IgD-negative memory B cell (primary cell): ENCODE data around the gene WDR20. TPM values are rescaled to one million over a fixed set of nuclear protein-coding genes. Genes with fewer than 3 reads are reported as not detected.
A peak's percentile ranks its signal among the peaks of the same experiment; 100 is the strongest.
"Not testable (repeated sequence)": the region's sequence is repeated elsewhere in the genome, so short reads cannot be mapped to it uniquely, and the experiment has no call there.

ENCODE experiments used
- H3K27ac Mint-ChIP-seq, 3 donors: one replicate each; pipeline ENCODE4 v1.8.0; 2020 to 2022; ENCODE audit warnings: mild to moderate bottlenecking in 3 of 3, mixed read lengths in 3 of 3, moderate library complexity in 1 of 3
- H3K27me3 Mint-ChIP-seq: one replicate; pipeline ENCODE4 v1.8.0; 2021; ENCODE audit warnings: mixed read lengths
- H3K36me3 Mint-ChIP-seq: one replicate; pipeline ENCODE4 v1.8.0; 2020; ENCODE audit warnings: mild to moderate bottlenecking, mixed read lengths
- H3K4me1 Mint-ChIP-seq, 3 donors: one replicate each; pipeline ENCODE4 v1.8.0; 2020 to 2022; ENCODE audit warnings: mixed read lengths in 3 of 3, mild to moderate bottlenecking in 1 of 3
- H3K4me3 Mint-ChIP-seq, 4 donors: one replicate each; pipeline ENCODE4 v1.8.0; 2020 to 2022; ENCODE audit warnings: mild to moderate bottlenecking in 4 of 4, mixed read lengths in 4 of 4, moderate library complexity in 3 of 4
- H3K9me3 Mint-ChIP-seq, 3 donors: one replicate each; pipeline ENCODE4 v1.8.0; 2020 to 2021; ENCODE audit warnings: mixed read lengths in 3 of 3, mild to moderate bottlenecking in 1 of 3
- polyA plus RNA-seq: library from polyadenylated mRNA; unstranded; fragments of 300-500 nt; fragmentation: Illumina TruSeq; gene quantifications from one replicate; pipeline ENCODE4 v1.2.3, GENCODE V29; 2021

WDR20 gene
- polyA plus RNA-seq, 1 donor from 2014 or later, result 14.9 TPM

GRCh38 chr14:102116361-102117180 is 23.1 kb upstream of the WDR20 start:
- Mint-ChIP-seq H3K36me3 (peaks cover 10% of the 10 kb centered on the region), H3K9me3 (peaks cover 0 to 9% (median 0%) of the 10 kb centered on the region in 3 donors), H3K4me1 (no peaks in the 10 kb centered on the region), H3K27me3 (no peaks in the 10 kb centered on the region), H3K4me3 (no peak overlapping the region), H3K27ac (no peak overlapping the region)

DNA sequence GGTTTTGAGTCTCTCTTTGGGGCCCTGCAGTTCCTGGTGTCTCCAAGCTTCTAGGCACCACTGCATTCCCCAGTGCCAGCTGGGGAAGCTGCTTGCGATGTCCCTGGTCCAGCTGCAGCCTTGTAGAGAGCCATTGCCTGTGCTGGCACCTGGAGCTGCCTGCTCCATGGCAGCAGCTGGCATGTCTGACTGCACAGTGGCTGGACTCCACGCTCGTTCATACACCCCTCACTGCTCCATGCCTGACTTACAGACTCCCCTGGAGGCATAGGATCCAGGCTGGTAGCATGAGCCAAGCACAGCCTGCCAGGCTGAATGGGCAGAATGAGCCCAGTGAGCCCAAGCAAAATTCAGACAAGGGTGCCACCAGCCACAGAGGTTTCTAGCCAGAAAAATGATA is 21.8 kb upstream of the WDR20 start:
- Mint-ChIP-seq H3K27ac (no peak overlapping the region), H3K4me1 (no peaks in the 10 kb centered on the region), H3K9me3 (peaks cover 0 to 5% (median 0%) of the 10 kb centered on the region in 3 donors), H3K27me3 (no peaks in the 10 kb centered on the region), H3K36me3 (peaks cover 6% of the 10 kb centered on the region), H3K4me3 (no peak overlapping the region)

DNA sequence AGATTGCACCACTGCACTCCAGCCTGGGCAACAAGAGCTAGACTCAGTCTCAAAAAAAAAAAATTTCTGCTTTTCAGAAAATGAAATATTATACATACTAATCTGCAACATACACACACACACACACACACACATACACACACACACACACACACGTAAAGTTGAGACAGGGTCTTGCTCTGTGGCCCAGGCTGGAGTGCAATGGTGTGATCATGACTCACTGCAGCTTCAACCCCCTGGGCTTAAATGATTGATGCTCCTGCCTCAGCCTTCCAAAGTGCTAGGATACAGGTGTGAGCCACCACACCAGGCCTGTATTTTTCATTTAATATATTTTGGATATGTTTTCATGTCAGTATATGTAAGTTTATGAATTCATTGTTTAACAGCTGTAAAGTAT is 18.8 kb upstream of the WDR20 start:
- no peaks in the 10 kb centered on the region for H3K27me3 Mint-ChIP-seq
- H3K4me1 Mint-ChIP-seq, result no peaks in the 10 kb centered on the region
- no peak overlapping the region for H3K27ac Mint-ChIP-seq
- no peak overlapping the region for H3K4me3 Mint-ChIP-seq
- peaks cover 0 to 5% (median 0%) of the 10 kb centered on the region in 3 donors for H3K9me3 Mint-ChIP-seq
- H3K36me3 Mint-ChIP-seq, result peaks cover 6% of the 10 kb centered on the region

- H3K36me3 Mint-ChIP-seq, result peaks cover 3% of the 10 kb centered on the region
- H3K9me3 Mint-ChIP-seq, result peaks cover 0 to 5% (median 0%) of the 10 kb centered on the region in 3 donors
- H3K27ac Mint-ChIP-seq, result no peak overlapping the region
- H3K4me1 Mint-ChIP-seq, result no peaks in the 10 kb centered on the region
- no peak overlapping the region for H3K4me3 Mint-ChIP-seq
- H3K27me3 Mint-ChIP-seq, result no peaks in the 10 kb centered on the region
Measured at GRCh38 chr14:102121567-102121966, 18.1 kb upstream of the WDR20 start.

GRCh38 chr14:102124419-102124818 is 15.3 kb upstream of the WDR20 start:
- Mint-ChIP-seq H3K9me3 (no peaks in the 10 kb centered on the region), H3K4me3 (no peak overlapping the region), H3K4me1 (no peaks in the 10 kb centered on the region), H3K27ac (no peak overlapping the region), H3K27me3 (no peaks in the 10 kb centered on the region), H3K36me3 (no peaks in the 10 kb centered on the region)

DNA sequence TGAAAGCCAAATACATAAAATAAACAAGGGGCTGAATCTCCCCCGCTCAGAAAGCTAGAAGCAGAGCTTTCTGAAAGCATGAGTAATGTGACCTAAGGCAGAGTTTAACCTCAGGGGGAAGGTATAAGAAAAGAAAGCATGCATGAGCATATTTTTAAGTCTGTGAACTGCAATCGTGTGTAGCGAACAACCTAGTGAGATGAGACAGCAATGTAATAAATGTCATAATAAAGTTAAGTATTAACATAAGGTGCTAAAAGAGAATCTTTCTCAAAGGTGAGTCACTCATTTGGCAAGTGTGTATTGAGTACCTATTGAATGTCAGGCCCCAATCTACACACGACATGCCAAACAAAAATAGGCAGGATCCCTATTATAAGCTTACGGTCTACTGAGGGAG is 14.2 kb upstream of the WDR20 start:
- Mint-ChIP-seq H3K4me3 (no peak overlapping the region), H3K4me1 (no peaks in the 10 kb centered on the region), H3K9me3 (no peaks in the 10 kb centered on the region), H3K27ac (no peak overlapping the region), H3K36me3 (no peaks in the 10 kb centered on the region), H3K27me3 (no peaks in the 10 kb centered on the region)

DNA sequence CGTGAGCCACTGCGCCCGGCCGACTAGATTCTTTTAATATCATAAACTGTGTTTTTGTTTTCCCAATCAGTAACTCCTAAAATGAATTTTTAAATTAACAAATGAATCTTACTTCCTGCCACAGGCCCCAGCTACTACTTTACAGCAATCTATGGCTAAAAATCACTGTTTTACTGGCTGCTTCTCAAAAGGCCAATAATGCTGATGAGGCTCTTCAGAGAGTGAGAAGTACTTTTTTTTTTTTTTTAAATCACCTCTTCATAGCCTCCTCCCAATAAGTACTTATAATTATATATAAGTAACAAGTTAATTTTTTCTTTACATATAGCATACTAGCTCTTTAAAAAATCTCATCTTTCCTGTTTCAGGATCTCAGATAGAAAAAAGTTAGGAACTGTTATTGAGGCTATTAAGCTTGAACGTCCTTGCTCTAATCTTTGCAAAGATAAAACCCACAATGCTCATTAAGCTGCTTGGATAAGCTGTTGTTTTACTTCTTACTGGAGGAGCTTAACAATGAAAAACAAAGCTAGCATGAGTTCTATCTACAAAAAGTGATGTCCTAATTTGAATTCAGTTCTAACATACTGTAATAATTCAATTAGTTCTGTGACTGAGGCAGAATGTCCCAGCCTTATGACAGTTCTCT is 12.8 kb upstream of the WDR20 start:
- Mint-ChIP-seq H3K27ac (no peak overlapping the region), H3K4me1 (peaks cover 0 to 5% (median 0%) of the 10 kb centered on the region in 3 donors), H3K9me3 (no peaks in the 10 kb centered on the region), H3K27me3 (no peaks in the 10 kb centered on the region), H3K4me3 (no peak overlapping the region), H3K36me3 (no peaks in the 10 kb centered on the region)

DNA sequence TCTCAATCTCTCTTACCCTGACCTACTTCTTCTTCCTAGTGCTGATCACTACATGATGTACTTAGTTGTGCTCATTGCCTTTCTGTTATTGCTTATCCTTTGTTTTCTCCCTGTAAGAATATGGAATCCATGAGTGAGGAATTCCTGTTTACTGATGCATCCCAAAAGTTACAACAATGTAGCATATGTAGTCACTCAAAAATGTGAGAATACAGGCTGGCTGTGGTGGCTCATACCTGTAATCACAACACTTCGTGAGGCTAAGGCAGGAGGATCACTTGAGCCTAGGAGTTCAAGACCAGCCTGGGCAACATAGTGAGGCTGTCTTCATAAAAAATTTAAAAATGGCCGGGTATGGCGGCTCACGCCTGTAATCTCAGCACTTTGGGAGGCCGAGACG is 8.0 kb upstream of the WDR20 start:
- no peaks in the 10 kb centered on the region for H3K9me3 Mint-ChIP-seq
- H3K27ac Mint-ChIP-seq, result no peak overlapping the region
- H3K36me3 Mint-ChIP-seq, result peaks cover 4% of the 10 kb centered on the region
- peaks cover 0 to 5% (median 0%) of the 10 kb centered on the region in 3 donors for H3K4me1 Mint-ChIP-seq
- no peaks in the 10 kb centered on the region for H3K27me3 Mint-ChIP-seq
- no peak overlapping the region for H3K4me3 Mint-ChIP-seq

GRCh38 chr14:102134021-102134420 is 5.7 kb upstream of the WDR20 start:
- not testable (repeated sequence) for H3K9me3 Mint-ChIP-seq, H3K36me3 Mint-ChIP-seq, H3K27me3 Mint-ChIP-seq, H3K4me3 Mint-ChIP-seq, H3K27ac Mint-ChIP-seq
- H3K4me1 Mint-ChIP-seq, result peaks cover 7 to 14% (median 8%) of the 10 kb centered on the region in 3 donors

DNA sequence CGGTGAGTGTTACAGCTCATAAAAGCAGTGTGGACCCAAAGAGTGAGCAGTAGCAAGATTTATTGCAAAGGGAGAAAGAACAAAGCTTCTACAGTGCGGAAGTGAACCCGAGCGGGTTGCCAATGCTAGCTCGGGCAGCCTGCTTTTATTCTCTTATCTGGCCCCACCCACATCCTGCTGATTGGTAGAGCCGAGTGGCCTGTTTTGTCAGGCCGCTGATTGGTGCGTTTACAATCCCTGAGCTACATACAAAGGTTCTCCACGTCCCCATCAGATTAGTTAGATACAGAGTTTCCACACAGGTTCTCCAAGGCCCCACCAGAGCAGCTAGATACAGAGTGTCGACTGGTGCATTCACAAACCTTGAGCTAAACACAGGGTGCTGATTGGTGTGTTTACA is 5.0 kb upstream of the WDR20 start:
- H3K27ac Mint-ChIP-seq, H3K4me3 Mint-ChIP-seq, H3K36me3 Mint-ChIP-seq, H3K27me3 Mint-ChIP-seq, H3K9me3 Mint-ChIP-seq: not testable (repeated sequence)
- H3K4me1 Mint-ChIP-seq, result peaks cover 7 to 15% (median 9%) of the 10 kb centered on the region in 3 donors

GRCh38 chr14:102135456-102135855 is 4.2 kb upstream of the WDR20 start:
- H3K4me3 Mint-ChIP-seq, H3K36me3 Mint-ChIP-seq, H3K27ac Mint-ChIP-seq, H3K27me3 Mint-ChIP-seq, H3K9me3 Mint-ChIP-seq: not testable (repeated sequence)
- H3K4me1 Mint-ChIP-seq, result peaks cover 7 to 15% (median 9%) of the 10 kb centered on the region in 3 donors

DNA sequence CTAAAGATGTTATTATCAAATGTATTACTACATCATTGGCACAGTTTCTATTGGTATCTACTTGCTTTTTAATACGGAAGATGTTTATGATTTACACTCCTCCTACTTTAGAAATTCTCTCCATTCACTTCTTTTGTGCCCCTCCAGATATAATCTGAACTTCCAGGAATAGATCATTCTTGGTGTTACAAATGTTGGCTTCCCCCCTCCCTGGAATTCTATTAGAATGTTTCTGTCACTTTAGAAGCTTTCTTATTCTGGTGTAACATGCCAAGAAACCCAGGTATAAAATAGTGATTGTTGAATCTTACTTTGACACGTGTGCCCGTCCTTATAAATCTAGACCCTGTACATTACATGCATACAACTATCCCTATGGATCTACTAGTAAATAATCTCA is 1.2 kb upstream of the WDR20 start:
- H3K4me3 Mint-ChIP-seq, result peak overlapping the region; percentile 94 to 100 (median 98)
- H3K36me3 Mint-ChIP-seq, result peaks cover 6% of the 10 kb centered on the region
- H3K27ac Mint-ChIP-seq, result peak overlapping the region; percentile 85 to 99 (median 87)
- no peaks in the 10 kb centered on the region for H3K27me3 Mint-ChIP-seq
- peaks cover 17 to 19% (median 17%) of the 10 kb centered on the region in 3 donors for H3K4me1 Mint-ChIP-seq
- H3K9me3 Mint-ChIP-seq, result no peaks in the 10 kb centered on the region

- Mint-ChIP-seq H3K27ac (peak overlapping the region; percentile 85 to 99 (median 87)), H3K36me3 (peaks cover 6% of the 10 kb centered on the region), H3K27me3 (no peaks in the 10 kb centered on the region), H3K4me3 (peak overlapping the region; percentile 94 to 100 (median 98)), H3K9me3 (no peaks in the 10 kb centered on the region), H3K4me1 (peaks cover 17 to 19% (median 17%) of the 10 kb centered on the region in 3 donors)
Measured at GRCh38 chr14:102138961-102139285, 774 bp upstream of the WDR20 start.

- no peaks in the 10 kb centered on the region for H3K27me3 Mint-ChIP-seq
- H3K4me1 Mint-ChIP-seq, result peaks cover 17 to 22% (median 22%) of the 10 kb centered on the region in 3 donors
- peak overlapping the region; percentile 85 to 99 (median 98) for H3K27ac Mint-ChIP-seq
- no peaks in the 10 kb centered on the region for H3K9me3 Mint-ChIP-seq
- H3K36me3 Mint-ChIP-seq, result peaks cover 3% of the 10 kb centered on the region
- peak overlapping the region; percentile 94 to 100 (median 98) for H3K4me3 Mint-ChIP-seq
Measured at GRCh38 chr14:102140027-102140749, 491 bp downstream of the WDR20 start.

- no peaks in the 10 kb centered on the region for H3K9me3 Mint-ChIP-seq
- no peaks in the 10 kb centered on the region for H3K27me3 Mint-ChIP-seq
- H3K4me3 Mint-ChIP-seq, result peak overlapping the region; percentile 94 to 100 (median 98)
- peaks cover 3% of the 10 kb centered on the region for H3K36me3 Mint-ChIP-seq
- peaks cover 17 to 26% (median 25%) of the 10 kb centered on the region in 3 donors for H3K4me1 Mint-ChIP-seq
- peak overlapping the region; percentile 85 to 99 (median 98) for H3K27ac Mint-ChIP-seq
Measured at GRCh38 chr14:102140750-102141145, 1.1 kb downstream of the WDR20 start.
